Loucy (cell line): ENCODE results near the gene NPHP4.

Experiments
- H2AFZ ChIP-seq: fragments of 200-600 bp; sonication (generic); 2 replicates; pipeline ENCODE4 v1.6.0; 2016; ENCODE audit warnings: antibody characterized with exemption, mild to moderate bottlenecking, low read length, moderate library complexity
- H3F3A ChIP-seq: fragments of 200-600 bp; 2 replicates; pipeline ENCODE4 v1.6.0; 2016; ENCODE audit warnings: antibody characterized with exemption, low read depth, mild to moderate bottlenecking
- H3K27me3 ChIP-seq: fragments of 200-600 bp; sonication (generic); 2 replicates; pipeline ENCODE4 v1.6.1; 2014; ENCODE audit warnings: low read length, mild to moderate bottlenecking; ENCODE audit not compliant: insufficient read depth, poor library complexity, severe bottlenecking
- H3K36me3 ChIP-seq: fragments of 200-600 bp; sonication (generic); 2 replicates; pipeline ENCODE4 v1.6.1; 2016; ENCODE audit warnings: low read length; ENCODE audit not compliant: insufficient read depth
- H3K4me1 ChIP-seq: fragments of 200-600 bp; sonication (generic); 2 replicates; pipeline ENCODE4 v1.5.1; 2014; ENCODE audit warnings: low read length, mild to moderate bottlenecking; ENCODE audit not compliant: insufficient read depth, poor library complexity, severe bottlenecking
- H3K4me2 ChIP-seq: fragments of 200-600 bp; sonication (generic); 2 replicates; pipeline ENCODE4 v1.6.0; 2014; ENCODE audit warnings: antibody characterized with exemption, low read length, low read depth, mild to moderate bottlenecking; ENCODE audit not compliant: poor library complexity, severe bottlenecking
- H3K4me3 ChIP-seq: fragments of 200-600 bp; sonication (generic); 2 replicates; pipeline ENCODE4 v1.5.1; 2014; ENCODE audit warnings: low read length, mild to moderate bottlenecking, mixed read lengths; ENCODE audit not compliant: poor library complexity, severe bottlenecking
- H3K79me2 ChIP-seq: fragments of 200-600 bp; sonication (generic); 2 replicates; pipeline ENCODE4 v1.6.1; 2014; ENCODE audit warnings: low read length; ENCODE audit not compliant: insufficient read depth
- H3K9ac ChIP-seq: fragments of 200-600 bp; sonication (generic); 2 replicates; pipeline ENCODE4 v1.6.0; 2014; ENCODE audit warnings: mild to moderate bottlenecking, low read depth, low read length, moderate library complexity; ENCODE audit not compliant: poor library complexity, severe bottlenecking
- H3K9me2 ChIP-seq: fragments of 200-600 bp; sonication (generic); replicated peaks from 2 replicates; pipeline ENCODE4 v1.6.1; 2016; ENCODE audit warnings: low read depth, low read length, mixed read lengths
- H3K9me3 ChIP-seq: fragments of 200-600 bp; sonication (generic); 2 replicates; pipeline ENCODE4 v1.6.1; 2014; ENCODE audit warnings: mild to moderate bottlenecking, antibody characterized with exemption, low read length, low read depth; ENCODE audit not compliant: insufficient read depth
- H4K20me1 ChIP-seq: fragments of 200-600 bp; sonication (generic); 2 replicates; pipeline ENCODE4 v1.6.0; 2014; ENCODE audit warnings: antibody characterized with exemption, low read length, mild to moderate bottlenecking; ENCODE audit not compliant: insufficient read depth, poor library complexity, severe bottlenecking
- EZH2phosphoT487 ChIP-seq: fragments of 200-600 bp; IDR thresholded peaks from 2 replicates; pipeline ENCODE4 v1.6.1; 2018; ENCODE audit warnings: antibody characterized with exemption, mild to moderate bottlenecking, moderate library complexity, borderline replicate concordance
- TF ChIP-seq, protein P1 (sequence below): fragments of 200-600 bp; sonication (generic); conservative IDR thresholded peaks from 2 replicates; pipeline ENCODE4 v1.5.1; 2014; ENCODE audit warnings: mild to moderate bottlenecking, antibody characterized with exemption, low read length

The NPHP4 gene

DNA sequence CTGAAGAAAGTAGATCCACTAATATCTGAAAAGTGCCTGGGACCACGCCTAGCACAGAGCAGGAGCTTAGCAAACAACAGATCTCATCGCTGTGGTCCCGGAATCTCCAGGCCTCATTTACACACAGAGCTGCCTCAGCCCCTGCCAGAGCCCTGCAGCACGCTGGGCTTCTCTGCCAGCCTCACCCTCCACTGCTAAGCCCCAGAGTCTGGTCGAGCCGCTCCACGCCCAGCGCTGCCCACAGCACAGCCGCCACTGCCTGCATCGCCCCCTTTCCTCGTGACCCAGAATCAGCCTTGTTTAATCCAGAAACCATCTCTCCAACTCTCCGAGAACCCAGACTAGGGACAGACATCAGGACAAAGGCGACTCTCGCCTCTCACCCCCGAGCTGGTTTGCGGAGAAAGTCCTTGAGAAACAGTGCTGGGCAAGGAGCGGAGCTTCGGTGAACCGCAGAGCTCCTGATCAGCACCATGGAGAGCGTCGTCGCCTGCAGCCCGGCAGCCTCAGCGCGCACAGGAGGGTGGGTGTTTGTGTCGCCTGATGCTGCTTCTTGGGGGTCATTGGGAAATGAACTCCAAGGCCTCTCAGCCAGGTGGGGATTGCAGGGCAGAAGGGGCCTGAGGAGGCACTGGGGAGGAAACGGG, 145.1 kb downstream of the NPHP4 start:
- no peaks in the 10 kb centered on the region for H3K27me3 ChIP-seq
- no peak for TF ChIP-seq EZH2phosphoT487
- TF ChIP-seq, protein P1, sequence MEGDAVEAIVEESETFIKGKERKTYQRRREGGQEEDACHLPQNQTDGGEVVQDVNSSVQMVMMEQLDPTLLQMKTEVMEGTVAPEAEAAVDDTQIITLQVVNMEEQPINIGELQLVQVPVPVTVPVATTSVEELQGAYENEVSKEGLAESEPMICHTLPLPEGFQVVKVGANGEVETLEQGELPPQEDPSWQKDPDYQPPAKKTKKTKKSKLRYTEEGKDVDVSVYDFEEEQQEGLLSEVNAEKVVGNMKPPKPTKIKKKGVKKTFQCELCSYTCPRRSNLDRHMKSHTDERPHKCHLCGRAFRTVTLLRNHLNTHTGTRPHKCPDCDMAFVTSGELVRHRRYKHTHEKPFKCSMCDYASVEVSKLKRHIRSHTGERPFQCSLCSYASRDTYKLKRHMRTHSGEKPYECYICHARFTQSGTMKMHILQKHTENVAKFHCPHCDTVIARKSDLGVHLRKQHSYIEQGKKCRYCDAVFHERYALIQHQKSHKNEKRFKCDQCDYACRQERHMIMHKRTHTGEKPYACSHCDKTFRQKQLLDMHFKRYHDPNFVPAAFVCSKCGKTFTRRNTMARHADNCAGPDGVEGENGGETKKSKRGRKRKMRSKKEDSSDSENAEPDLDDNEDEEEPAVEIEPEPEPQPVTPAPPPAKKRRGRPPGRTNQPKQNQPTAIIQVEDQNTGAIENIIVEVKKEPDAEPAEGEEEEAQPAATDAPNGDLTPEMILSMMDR = no peak

DNA sequence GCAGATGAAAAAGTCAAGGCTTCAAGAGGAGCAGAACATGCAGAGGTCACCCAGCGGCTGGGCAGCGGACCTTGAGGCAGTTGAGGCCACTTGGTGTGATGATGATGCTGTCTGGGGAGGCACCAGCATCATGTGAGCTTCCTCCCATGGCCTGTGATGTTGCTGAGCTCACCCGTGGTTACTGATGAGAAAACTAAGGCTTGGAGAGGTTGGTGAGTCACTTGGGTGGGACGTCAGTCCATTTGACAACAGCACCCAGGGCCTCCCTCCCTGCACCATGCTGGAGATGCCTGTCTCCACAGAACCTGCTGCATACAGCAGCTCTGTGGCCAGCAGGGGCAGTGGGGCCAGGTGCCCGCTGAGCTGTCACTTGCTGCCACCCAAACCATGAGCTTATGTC, 146.8 kb downstream of the NPHP4 start:
- Histone ChIP-seq H3K36me3 (no peaks in the 10 kb centered on the region), H3K9me3 (no peaks in the 10 kb centered on the region; the same call in 1 of the 2 replicates), H3K4me1 (no peaks in the 10 kb centered on the region)

More for the DNA sequence above, 145.1 kb downstream of the NPHP4 start:
- Histone ChIP-seq H3K4me3 (no peak overlapping the region), H3K4me1 (no peaks in the 10 kb centered on the region), H4K20me1 (no peaks in the 10 kb centered on the region), H3K9ac (no peak overlapping the region), H3K36me3 (no peaks in the 10 kb centered on the region), H3F3A (no peaks in the 10 kb centered on the region), H2AFZ (no peak overlapping the region), H3K9me3 (no peaks in the 10 kb centered on the region; the same call in 1 of the 2 replicates), H3K79me2 (no peaks in the 10 kb centered on the region), H3K9me2 (no peaks in the 10 kb centered on the region), H3K4me2 (no peak overlapping the region)

DNA sequence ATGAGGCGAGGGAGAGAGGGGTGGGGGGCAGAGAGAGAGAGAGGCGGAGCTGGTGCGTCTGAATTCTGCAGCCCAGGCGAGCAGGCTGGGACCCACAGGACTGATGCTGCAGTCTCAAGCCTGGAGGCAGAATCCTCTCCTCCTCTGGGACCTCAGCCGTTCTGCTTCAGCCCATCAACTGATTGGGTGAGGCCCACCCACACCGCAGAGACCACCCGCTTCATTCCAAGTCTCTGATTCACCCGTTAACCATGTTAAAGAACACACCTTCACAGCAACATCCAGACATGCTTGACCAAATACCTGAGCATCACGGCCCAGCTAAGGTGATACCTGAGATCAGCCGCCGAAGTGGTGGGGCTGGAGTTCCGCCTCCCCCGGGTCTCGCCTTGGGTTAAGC, 147.8 kb downstream of the NPHP4 start:
- H3K4me1 ChIP-seq = no peaks in the 10 kb centered on the region
- H3K79me2 ChIP-seq = no peaks in the 10 kb centered on the region
- H3K4me2 ChIP-seq = no peak overlapping the region
- TF ChIP-seq EZH2phosphoT487 = no peak
- TF ChIP-seq, protein P1 = no peak
- no peaks in the 10 kb centered on the region for H3K27me3 ChIP-seq
- H3K9me3 ChIP-seq = no peaks in the 10 kb centered on the region; the same call in 1 of the 2 replicates
- H3K9ac ChIP-seq = no peak overlapping the region
- no peak overlapping the region for H2AFZ ChIP-seq
- H3F3A ChIP-seq = no peaks in the 10 kb centered on the region
- H3K36me3 ChIP-seq = no peaks in the 10 kb centered on the region
- no peak overlapping the region for H3K4me3 ChIP-seq
- no peaks in the 10 kb centered on the region for H4K20me1 ChIP-seq
- no peaks in the 10 kb centered on the region for H3K9me2 ChIP-seq

More for the DNA sequence above, 146.8 kb downstream of the NPHP4 start:
- TF ChIP-seq EZH2phosphoT487 = no peak
- TF ChIP-seq, protein P1 = no peak
- Histone ChIP-seq H2AFZ (no peak overlapping the region), H4K20me1 (no peaks in the 10 kb centered on the region), H3K4me3 (no peak overlapping the region), H3K79me2 (no peaks in the 10 kb centered on the region), H3K4me2 (no peak overlapping the region), H3F3A (no peaks in the 10 kb centered on the region), H3K9ac (no peak overlapping the region), H3K9me2 (no peaks in the 10 kb centered on the region), H3K27me3 (no peaks in the 10 kb centered on the region)
